Measurements from ENCODE around the gene TMEM240. TPM values are rescaled to one million over a fixed set of nuclear protein-coding genes. Genes with fewer than 3 reads are reported as not detected.

Gene TMEM240
- total RNA-seq, 4 donors from 2014 or later = 1.0 to 1.7 (median 1.1) TPM; not detected in 1

GRCh38 chr1:1567891-1568291, 27.5 kb upstream of the TMEM240 start:
- H3K4me3 ChIP-seq = no peak overlapping the region
- H3K9me3 ChIP-seq = no peaks in the 10 kb centered on the region
- H3K36me3 ChIP-seq = peaks cover 31% of the 10 kb centered on the region
- TF ChIP-seq, protein P1, sequence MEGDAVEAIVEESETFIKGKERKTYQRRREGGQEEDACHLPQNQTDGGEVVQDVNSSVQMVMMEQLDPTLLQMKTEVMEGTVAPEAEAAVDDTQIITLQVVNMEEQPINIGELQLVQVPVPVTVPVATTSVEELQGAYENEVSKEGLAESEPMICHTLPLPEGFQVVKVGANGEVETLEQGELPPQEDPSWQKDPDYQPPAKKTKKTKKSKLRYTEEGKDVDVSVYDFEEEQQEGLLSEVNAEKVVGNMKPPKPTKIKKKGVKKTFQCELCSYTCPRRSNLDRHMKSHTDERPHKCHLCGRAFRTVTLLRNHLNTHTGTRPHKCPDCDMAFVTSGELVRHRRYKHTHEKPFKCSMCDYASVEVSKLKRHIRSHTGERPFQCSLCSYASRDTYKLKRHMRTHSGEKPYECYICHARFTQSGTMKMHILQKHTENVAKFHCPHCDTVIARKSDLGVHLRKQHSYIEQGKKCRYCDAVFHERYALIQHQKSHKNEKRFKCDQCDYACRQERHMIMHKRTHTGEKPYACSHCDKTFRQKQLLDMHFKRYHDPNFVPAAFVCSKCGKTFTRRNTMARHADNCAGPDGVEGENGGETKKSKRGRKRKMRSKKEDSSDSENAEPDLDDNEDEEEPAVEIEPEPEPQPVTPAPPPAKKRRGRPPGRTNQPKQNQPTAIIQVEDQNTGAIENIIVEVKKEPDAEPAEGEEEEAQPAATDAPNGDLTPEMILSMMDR (IDR thresholded peaks at IDR 0.05) = no peak
- TF ChIP-seq POLR2A (IDR thresholded peaks at IDR 0.05) (no peak), EP300 (IDR thresholded peaks at IDR 0.05) (no peak), POLR2AphosphoS5 (IDR thresholded peaks at IDR 0.05) (no peak)
- no peak overlapping the region for H3K27ac ChIP-seq
- H3K27me3 ChIP-seq = no peaks in the 10 kb centered on the region
- peaks cover 60% of the 10 kb centered on the region for H3K4me1 ChIP-seq
- 74% methylated on average over 10 of the region's 10 CpGs for WGBS
- no peak for DNase-seq (ENCODE audit: low spot score in 2 of 2)

- peaks cover 37% of the 10 kb centered on the region for H3K36me3 ChIP-seq
- TF ChIP-seq EP300 (IDR thresholded peaks at IDR 0.05) (no peak), POLR2A (IDR thresholded peaks at IDR 0.05) (no peak), POLR2AphosphoS5 (IDR thresholded peaks at IDR 0.05) (no peak)
- TF ChIP-seq, protein P1 (IDR thresholded peaks at IDR 0.05) = no peak
- no peak overlapping the region for H3K4me3 ChIP-seq
- peaks cover 54% of the 10 kb centered on the region for H3K4me1 ChIP-seq
- no peaks in the 10 kb centered on the region for H3K27me3 ChIP-seq
- no peak overlapping the region for H3K27ac ChIP-seq
- no peak for DNase-seq (ENCODE audit: low spot score in 2 of 2)
- WGBS = 86% methylated on average over 31 of the region's 31 CpGs
- H3K9me3 ChIP-seq = no peaks in the 10 kb centered on the region
These were observed 26.9 kb upstream of the TMEM240 start for GRCh38 chr1:1567152-1567875.

DNA sequence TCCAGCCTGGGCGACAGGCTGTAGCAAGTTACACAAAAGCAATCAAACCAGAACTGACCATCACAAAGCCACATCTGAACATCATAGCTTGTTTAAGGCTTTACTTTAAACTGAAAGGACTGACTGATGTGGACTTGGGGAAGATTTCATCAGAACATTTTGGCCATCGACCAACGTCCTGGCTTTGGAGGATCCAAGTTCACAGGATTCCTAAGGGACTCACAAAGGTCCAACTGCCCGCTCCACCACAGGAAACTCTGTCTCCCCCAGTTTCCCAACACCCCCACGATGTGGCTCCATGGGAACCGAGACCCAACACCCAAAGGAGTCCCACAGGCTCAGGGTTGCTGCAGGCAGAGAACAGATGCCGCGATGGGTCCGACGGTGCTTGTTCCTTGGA, 24.9 kb upstream of the TMEM240 start:
- H3K27ac ChIP-seq = no peak overlapping the region
- 86% methylated on average over 8 of the region's 10 CpGs for WGBS
- no peaks in the 10 kb centered on the region for H3K27me3 ChIP-seq
- no peak overlapping the region for H3K4me3 ChIP-seq
- no peaks in the 10 kb centered on the region for H3K9me3 ChIP-seq
- TF ChIP-seq, protein P1 (IDR thresholded peaks at IDR 0.05) = no peak
- no peak for TF ChIP-seq POLR2A (IDR thresholded peaks at IDR 0.05)
- no peak for DNase-seq (ENCODE audit: low spot score in 2 of 2)
- H3K36me3 ChIP-seq = peaks cover 55% of the 10 kb centered on the region
- H3K4me1 ChIP-seq = peaks cover 40% of the 10 kb centered on the region

- WGBS = 91% methylated on average over 19 of the region's 19 CpGs
- Histone ChIP-seq H3K4me1 (peaks cover 29% of the 10 kb centered on the region), H3K4me3 (no peak overlapping the region), H3K27me3 (no peaks in the 10 kb centered on the region), H3K9me3 (no peaks in the 10 kb centered on the region), H3K27ac (no peak overlapping the region), H3K36me3 (peaks cover 59% of the 10 kb centered on the region)
- no peak for TF ChIP-seq POLR2AphosphoS5 (IDR thresholded peaks at IDR 0.05)
- no peak for TF ChIP-seq EP300 (IDR thresholded peaks at IDR 0.05)
- no peak for TF ChIP-seq POLR2A (IDR thresholded peaks at IDR 0.05)
- TF ChIP-seq, protein P1 (IDR thresholded peaks at IDR 0.05) = no peak
- no peak for DNase-seq (ENCODE audit: low spot score in 2 of 2)
These were observed 23.8 kb upstream of the TMEM240 start for GRCh38 chr1:1564268-1564667.

- TF ChIP-seq, protein P1 (IDR thresholded peaks at IDR 0.05) = no peak
- TF ChIP-seq POLR2AphosphoS5 (IDR thresholded peaks at IDR 0.05) (no peak), EP300 (IDR thresholded peaks at IDR 0.05) (no peak), POLR2A (IDR thresholded peaks at IDR 0.05) (no peak)
- DNase-seq (ENCODE audit: low spot score in 2 of 2) = no peak
- Histone ChIP-seq H3K4me3 (no peak overlapping the region), H3K36me3 (peaks cover 59% of the 10 kb centered on the region), H3K27ac (no peak overlapping the region), H3K27me3 (no peaks in the 10 kb centered on the region), H3K9me3 (no peaks in the 10 kb centered on the region), H3K4me1 (peaks cover 25% of the 10 kb centered on the region)
- WGBS = 84% methylated on average over 12 of the region's 12 CpGs
These were observed 23.3 kb upstream of the TMEM240 start for GRCh38 chr1:1563688-1564087.
